GM19023 (cell line): ENCODE measurements around the gene TCIRG1.

Experiments
- ATAC-seq: cut with Tn5 transposase; IDR thresholded peaks from one replicate; pipeline ENCODE4 v1.9.1; 2021; ENCODE audit warnings: mild to moderate bottlenecking, moderate library complexity; ENCODE audit not compliant: unreplicated experiment

Gene TCIRG1

GRCh38 chr11:68004551-68005335, 34.1 kb upstream of the TCIRG1 start:
- no peak for ATAC-seq

GRCh38 chr11:68006606-68007166, 32.1 kb upstream of the TCIRG1 start:
- ATAC-seq = no peak

- ATAC-seq = no peak
Observed at GRCh38 chr11:68007498-68008380, 31.1 kb upstream of the TCIRG1 start.

GRCh38 chr11:68008381-68009337, 30.2 kb upstream of the TCIRG1 start:
- no peak for ATAC-seq

GRCh38 chr11:68009391-68010089, 29.3 kb upstream of the TCIRG1 start:
- no peak for ATAC-seq

- ATAC-seq = no peak
Observed at GRCh38 chr11:68010090-68011041, 28.5 kb upstream of the TCIRG1 start, which contains the start of gene ALDH3B1. TSS of gene ALDH3B1 (plus strand) at chr11:68010327. CDS start at chr11:68015298, 4,971 bp downstream.

- ATAC-seq = no peak
Observed at GRCh38 chr11:68011051-68011943, 27.5 kb upstream of the TCIRG1 start.

- ATAC-seq = no peak
Observed at GRCh38 chr11:68012044-68012842, 26.6 kb upstream of the TCIRG1 start.

- no peak for ATAC-seq
Observed at GRCh38 chr11:68012843-68013610, 25.8 kb upstream of the TCIRG1 start.

- no peak for ATAC-seq
Observed at GRCh38 chr11:68013611-68014156, 25.1 kb upstream of the TCIRG1 start.

GRCh38 chr11:68014157-68014946, 24.5 kb upstream of the TCIRG1 start:
- ATAC-seq = no peak

- no peak for ATAC-seq
Observed at GRCh38 chr11:68014947-68015447, 23.8 kb upstream of the TCIRG1 start.

GRCh38 chr11:68015467-68015866, 23.4 kb upstream of the TCIRG1 start:
- no peak for ATAC-seq

GRCh38 chr11:68016161-68016903, 22.5 kb upstream of the TCIRG1 start:
- ATAC-seq = no peak
